Stimulated activated CD4-positive, alpha-beta T cell treated with anti-CD3 and anti-CD28 coated beads, Interleukin-1b, Interleukin-23, amount 100 ng/mL, for 4 hours (primary cell): ENCODE data around the gene FRMD5.
"Not testable (repeated sequence)": the region's sequence is repeated elsewhere in the genome, so short reads cannot be mapped to it uniquely, and the experiment has no call there.

ENCODE experiments used
- DNase-seq, 2 donors: peaks; one replicate each; pipeline ENCODE4 v3.0.0-alpha.2; 2020; ENCODE audit warnings: low read depth in 2 of 2

Gene FRMD5

GRCh38 chr15:44033894-44034293 is 161.2 kb downstream of the FRMD5 start:
- DNase-seq = no peak

- DNase-seq = not testable (repeated sequence)
Measured at GRCh38 chr15:44032820-44033219, 162.3 kb downstream of the FRMD5 start.

GRCh38 chr15:44029940-44030568 is 165.0 kb downstream of the FRMD5 start:
- no peak for DNase-seq

- DNase-seq = no peak
Measured at GRCh38 chr15:44029003-44029402, 166.1 kb downstream of the FRMD5 start.

GRCh38 chr15:44028349-44028748 is 166.7 kb downstream of the FRMD5 start:
- no peak for DNase-seq

GRCh38 chr15:44024155-44024554 is 170.9 kb downstream of the FRMD5 start:
- DNase-seq = no peak

GRCh38 chr15:44023176-44023575 is 171.9 kb downstream of the FRMD5 start:
- no peak for DNase-seq

- no peak for DNase-seq
Measured at GRCh38 chr15:44018151-44018550, 176.9 kb downstream of the FRMD5 start.

GRCh38 chr15:44015545-44016305 is 179.3 kb downstream of the FRMD5 start:
- no peak for DNase-seq

- no peak for DNase-seq
Measured at GRCh38 chr15:44011238-44011854, 183.7 kb downstream of the FRMD5 start.

GRCh38 chr15:44010089-44010488 is 185.0 kb downstream of the FRMD5 start:
- DNase-seq = no peak

GRCh38 chr15:44009038-44009437 is 186.0 kb downstream of the FRMD5 start:
- no peak for DNase-seq

GRCh38 chr15:44000248-44000647 is 194.8 kb downstream of the FRMD5 start:
- not testable (repeated sequence) for DNase-seq

- DNase-seq = no peak
Measured at GRCh38 chr15:43998607-43999006, 196.5 kb downstream of the FRMD5 start.

- no peak for DNase-seq
Measured at GRCh38 chr15:43991206-43991605, 203.9 kb downstream of the FRMD5 start.

GRCh38 chr15:43989938-43990337 is 205.1 kb downstream of the FRMD5 start:
- DNase-seq = no peak

GRCh38 chr15:43988900-43989299 is 206.2 kb downstream of the FRMD5 start:
- no peak for DNase-seq

- DNase-seq = no peak
Measured at GRCh38 chr15:43987924-43988323, 207.1 kb downstream of the FRMD5 start.

- no peak for DNase-seq
Measured at GRCh38 chr15:43985976-43986680, 208.9 kb downstream of the FRMD5 start.

GRCh38 chr15:43981576-43981975 is 213.5 kb downstream of the FRMD5 start:
- no peak for DNase-seq

GRCh38 chr15:43977072-43977884 is 217.8 kb downstream of the FRMD5 start:
- DNase-seq = peak in 1 of 2 donors; percentile 5
